B cell (primary cell): ENCODE data around the gene DVL1.

Source experiments
- CTCF ChIP-seq: fragments of 200-600 bp; IDR thresholded peaks from one replicate; pipeline ENCODE4 v1.8.0; 2022; ENCODE audit warnings: antibody characterized with exemption, mild to moderate bottlenecking
- EZH2 ChIP-seq: IDR thresholded peaks from 2 replicates; pipeline ENCODE4 v1.6.1; 2012; ENCODE audit warnings: borderline replicate concordance, low read depth, mild to moderate bottlenecking, moderate library complexity, low read length; ENCODE audit not compliant: insufficient read depth, poor library complexity, severe bottlenecking

- TF ChIP-seq CTCF (no peak), EZH2 (no peak)
Observed at GRCh38 chr1:1346501-1346890, 2.7 kb downstream of the DVL1 start.
